CD4-positive, alpha-beta memory T cell (primary cell): ENCODE data around the gene RAB20. TPM values are rescaled to one million over a fixed set of nuclear protein-coding genes. Genes with fewer than 3 reads are reported as not detected.

Experiments
- CTCF ChIA-PET: fragments of 350-600 bp; sonication (Branson Sonifier 250); formaldehyde crosslinking; loops from one replicate; lab custom pipeline; 2021; ENCODE audit warnings: inconsistent platforms; ENCODE audit not compliant: partially characterized antibody; lab: Charles Lee
- POLR2A ChIA-PET: fragments of 350-600 bp; sonication (Branson Sonifier 250); formaldehyde crosslinking; loops from one replicate; lab custom pipeline; 2021; ENCODE audit not compliant: partially characterized antibody; lab: Charles Lee
- DNase-seq, 5 donors: peaks; one replicate each; pipeline versions ENCODE4 v3.0.0 to v3.0.0-alpha.2; 2020 to 2022; ENCODE audit warnings: mixed read lengths in 1 of 5
- H3K27ac ChIP-seq: one replicate; pipeline ENCODE4 v1.7.0; 2013; ENCODE audit warnings: low read depth, low read length
- H3K27me3 ChIP-seq: 2 replicates; pipeline ENCODE4 v1.7.0; 2013; ENCODE audit warnings: mild to moderate bottlenecking, low read length, moderate library complexity; ENCODE audit not compliant: insufficient read depth
- H3K36me3 ChIP-seq: 2 replicates; pipeline ENCODE4 v1.7.0; 2013; ENCODE audit warnings: mild to moderate bottlenecking, low read length, moderate library complexity; ENCODE audit not compliant: insufficient read depth
- H3K4me1 ChIP-seq: 2 replicates; pipeline ENCODE4 v1.7.0; 2013; ENCODE audit warnings: mild to moderate bottlenecking, low read length, moderate library complexity; ENCODE audit not compliant: insufficient read depth
- H3K4me3 ChIP-seq, 2 donors: one replicate each; pipeline ENCODE4 v1.7.0; 2013; ENCODE audit warnings: low read length in 2 of 2, mild to moderate bottlenecking in 1 of 2
- H3K9me3 ChIP-seq, 2 donors: one replicate each; pipeline ENCODE4 v1.7.0; 2013; ENCODE audit warnings: low read length in 2 of 2, control low read depth in 1 of 2; ENCODE audit not compliant: control insufficient read depth in 1 of 2
- H3K27ac Mint-ChIP-seq, 7 donors: one replicate each; pipeline ENCODE4 v1.8.0; 2020 to 2021; ENCODE audit warnings: mixed read lengths in 7 of 7, mild to moderate bottlenecking in 6 of 7, inconsistent platforms in 3 of 7, moderate library complexity in 3 of 7
- H3K27me3 Mint-ChIP-seq, 2 donors: one replicate each; pipeline ENCODE4 v1.8.0; 2020 to 2021; ENCODE audit warnings: mixed read lengths in 2 of 2
- H3K36me3 Mint-ChIP-seq, 2 donors: one replicate each; pipeline ENCODE4 v1.8.0; 2020 to 2021; ENCODE audit warnings: mixed read lengths in 2 of 2, inconsistent platforms in 1 of 2, mild to moderate bottlenecking in 1 of 2
- H3K4me1 Mint-ChIP-seq, 4 donors: one replicate each; pipeline ENCODE4 v1.8.0; 2020 to 2021; ENCODE audit warnings: mixed read lengths in 4 of 4, mild to moderate bottlenecking in 1 of 4
- H3K4me3 Mint-ChIP-seq, 8 donors: one replicate each; pipeline ENCODE4 v1.8.0; 2020 to 2021; ENCODE audit warnings: mixed read lengths in 8 of 8, mild to moderate bottlenecking in 7 of 8, moderate library complexity in 6 of 8, inconsistent platforms in 3 of 8
- H3K9me3 Mint-ChIP-seq, 8 donors: one replicate each; pipeline ENCODE4 v1.8.0; 2020 to 2021; ENCODE audit warnings: mixed read lengths in 8 of 8, mild to moderate bottlenecking in 5 of 8, inconsistent platforms in 3 of 8, moderate library complexity in 1 of 8
- intact Hi-C: fragments of 100-400 bp; cut with micrococcal nuclease; formaldehyde crosslinking; loops from one replicate; pipeline ENCODE4 v1.15.1; 2023
- polyA plus RNA-seq, 2 donors: library from polyadenylated mRNA; unstranded; fragments of 300-500 nt; fragmentation: Illumina TruSeq; gene quantifications; one replicate each; pipeline ENCODE4 v1.2.3, GENCODE V29; 2021
- total RNA-seq, 2 experiments: library from RNA; stranded (reverse); gene quantifications; one replicate each; pipeline ENCODE4 v1.2.3, GENCODE V29; 2021

Gene RAB20
- total and polyA plus RNA-seq, 4 experiments from 2014 or later = 2.2 to 5.7 (median 3.0) TPM

GRCh38 chr13:110560601-110561343 is 750 bp downstream of the RAB20 start:
- Mint-ChIP-seq H3K27ac (peak overlapping the region; percentile 53 to 93 (median 74)), H3K4me1 (peaks cover 11 to 45% (median 23%) of the 10 kb centered on the region in 4 donors), H3K9me3 (peaks cover 0 to 1% (median 0%) of the 10 kb centered on the region in 8 donors), H3K27me3 (no peaks in the 10 kb centered on the region), H3K4me3 (peak overlapping the region; percentile 80 to 95 (median 87)), H3K36me3 (peaks cover 6 to 7% of the 10 kb centered on the region in 2 donors)
- intact Hi-C loops = loop anchor here (2.0 kb wide), 2 partner anchors 154 to 354 kb away; partner anchors contain the start of gene ANKRD10
- Histone ChIP-seq H3K9me3 (no peaks in the 10 kb centered on the region), H3K27me3 (no peaks in the 10 kb centered on the region), H3K4me1 (peaks cover 17% of the 10 kb centered on the region), H3K27ac (peak overlapping the region; percentile 41), H3K36me3 (no peaks in the 10 kb centered on the region), H3K4me3 (peak overlapping the region; percentile 61 to 68)
- CTCF ChIA-PET = interaction anchor here (0.9 to 1.7 kb wide), 2 partner anchors 33 to 105 kb away, joined by 3 to 4 read pairs; no protein-coding TSS in a partner anchor
- DNase-seq = peak in 4 of 5 donors; percentile 12 to 25 (median 18)
- POLR2A ChIA-PET = interaction anchor here (1.6 to 1.7 kb wide), 2 partner anchors 152 to 353 kb away, joined by 4 to 7 read pairs; no protein-coding TSS in a partner anchor

DNA sequence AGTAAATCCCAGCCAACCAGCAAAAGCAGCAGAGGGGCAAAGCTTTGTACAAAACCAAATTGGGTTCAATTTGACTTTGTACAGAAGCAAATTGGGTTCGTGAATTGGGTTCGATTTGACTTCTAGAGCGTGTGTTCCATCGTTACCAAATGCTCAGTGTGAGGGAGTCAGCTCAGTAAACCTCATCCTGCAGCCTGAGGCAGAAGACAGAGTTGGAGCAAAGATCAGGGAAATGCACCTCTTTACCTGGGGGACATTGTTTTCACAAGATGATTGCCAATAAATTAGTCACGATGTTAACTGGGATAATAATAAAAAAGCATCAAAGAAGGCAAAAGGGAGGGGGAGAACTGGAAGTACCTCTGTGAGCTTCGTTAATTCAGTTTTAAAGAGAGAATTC is 1.5 kb downstream of the RAB20 start:
- H3K9me3 Mint-ChIP-seq = peaks cover 0 to 1% (median 0%) of the 10 kb centered on the region in 8 donors
- Histone ChIP-seq H3K36me3 (no peaks in the 10 kb centered on the region), H3K4me1 (peaks cover 17% of the 10 kb centered on the region), H3K27me3 (no peaks in the 10 kb centered on the region), H3K9me3 (no peaks in the 10 kb centered on the region), H3K4me3 (no peak overlapping the region), H3K27ac (no peak overlapping the region)
- intact Hi-C loops = loop anchor here (2.0 kb wide), 2 partner anchors 155 to 355 kb away; partner anchors contain the start of gene ANKRD10
- H3K27me3 Mint-ChIP-seq = no peaks in the 10 kb centered on the region
- H3K4me1 Mint-ChIP-seq = peaks cover 11 to 50% (median 23%) of the 10 kb centered on the region in 4 donors
- POLR2A ChIA-PET = no interaction called here
- peak overlapping the region; percentile 10 to 95 (median 66) for H3K4me3 Mint-ChIP-seq
- DNase-seq = no peak
- H3K36me3 Mint-ChIP-seq = peaks cover 6 to 7% of the 10 kb centered on the region in 2 donors
- peak overlapping the region in 6 of 7 donors; percentile 5 to 93 (median 70) for H3K27ac Mint-ChIP-seq
- CTCF ChIA-PET = interaction anchor here (1.1 kb wide), 1 partner anchor 104 kb away, joined by 5 read pairs; no protein-coding TSS in a partner anchor

DNA sequence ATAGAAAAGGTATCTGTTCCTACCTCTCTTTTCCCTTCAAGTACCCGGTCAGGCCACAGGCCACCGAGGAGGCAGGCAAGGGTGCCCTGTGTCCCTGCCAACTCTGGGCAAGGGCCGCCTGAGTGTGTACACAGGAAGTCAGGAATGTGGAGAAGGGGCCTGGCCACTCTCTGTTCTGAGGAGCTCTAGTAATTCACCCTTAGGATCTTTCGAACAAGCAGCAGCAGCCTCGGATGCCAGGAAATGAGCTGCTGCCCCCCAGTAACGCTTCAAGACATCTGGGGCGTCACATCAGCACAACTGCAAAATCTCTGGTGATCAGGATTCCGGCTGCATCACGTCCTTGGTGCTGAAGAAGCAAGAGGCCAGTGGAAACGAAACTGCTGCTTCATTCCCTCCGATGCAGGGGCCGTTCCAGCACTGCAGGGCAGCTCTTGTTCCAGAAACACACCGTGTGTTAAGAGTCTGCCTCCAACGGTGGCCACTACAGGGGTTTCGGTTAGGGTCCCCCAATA is 2.0 kb downstream of the RAB20 start:
- no peak overlapping the region for H3K4me3 ChIP-seq
- peaks cover 11 to 46% (median 23%) of the 10 kb centered on the region in 4 donors for H3K4me1 Mint-ChIP-seq
- CTCF ChIA-PET = interaction anchor here (1.1 kb wide), 1 partner anchor 104 kb away, joined by 5 read pairs; no protein-coding TSS in a partner anchor
- peak overlapping the region in 4 of 7 donors; percentile 29 to 82 (median 54) for H3K27ac Mint-ChIP-seq
- no peaks in the 10 kb centered on the region for H3K27me3 ChIP-seq
- no peak for DNase-seq
- H3K36me3 Mint-ChIP-seq = peaks cover 6 to 7% of the 10 kb centered on the region in 2 donors
- intact Hi-C loops = no loop called here
- POLR2A ChIA-PET = no interaction called here
- no peaks in the 10 kb centered on the region for H3K27me3 Mint-ChIP-seq
- H3K27ac ChIP-seq = no peak overlapping the region
- peaks cover 0 to 1% (median 0%) of the 10 kb centered on the region in 8 donors for H3K9me3 Mint-ChIP-seq
- no peaks in the 10 kb centered on the region for H3K36me3 ChIP-seq
- H3K4me3 Mint-ChIP-seq = peak overlapping the region in 2 of 8 donors; percentile 10 to 85
- H3K9me3 ChIP-seq = no peaks in the 10 kb centered on the region
- H3K4me1 ChIP-seq = peaks cover 17% of the 10 kb centered on the region

- Histone ChIP-seq H3K27ac (no peak overlapping the region), H3K27me3 (no peaks in the 10 kb centered on the region), H3K9me3 (no peaks in the 10 kb centered on the region), H3K4me1 (peaks cover 11% of the 10 kb centered on the region), H3K36me3 (no peaks in the 10 kb centered on the region), H3K4me3 (no peak overlapping the region)
- ChIA-PET CTCF (no interaction called here), POLR2A (no interaction called here)
- H3K36me3 Mint-ChIP-seq = peaks cover 6 to 7% of the 10 kb centered on the region in 2 donors
- no peaks in the 10 kb centered on the region for H3K27me3 Mint-ChIP-seq
- DNase-seq = no peak
- no peak overlapping the region for H3K27ac Mint-ChIP-seq
- H3K4me3 Mint-ChIP-seq = no peak overlapping the region
- intact Hi-C loops = no loop called here
- peaks cover 9 to 31% (median 20%) of the 10 kb centered on the region in 4 donors for H3K4me1 Mint-ChIP-seq
- peaks cover 0 to 1% (median 0%) of the 10 kb centered on the region in 8 donors for H3K9me3 Mint-ChIP-seq
These were observed 3.8 kb downstream of the RAB20 start for GRCh38 chr13:110557610-110558305.

DNA sequence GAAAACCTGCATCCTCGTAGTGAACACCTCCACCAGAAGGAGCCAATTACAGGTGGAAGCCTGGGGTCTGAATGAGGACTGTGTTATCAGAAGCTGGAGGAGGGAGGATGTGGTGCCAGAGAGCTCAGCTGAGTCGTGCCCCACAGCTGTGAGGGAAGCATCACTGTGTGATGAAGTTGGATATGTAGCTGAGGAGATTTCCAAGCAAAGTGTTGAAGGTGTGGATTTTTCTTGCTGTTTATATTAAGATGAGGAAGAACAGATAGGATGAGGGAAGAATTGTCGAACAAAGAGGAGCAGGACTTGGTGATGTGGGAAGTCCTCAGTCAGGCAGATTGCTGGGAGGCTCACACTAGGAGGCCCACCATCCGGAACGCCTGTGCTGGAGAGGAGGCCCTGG is 4.4 kb downstream of the RAB20 start:
- ChIA-PET POLR2A (no interaction called here), CTCF (no interaction called here)
- intact Hi-C loops = no loop called here
- no peak for DNase-seq
- Histone ChIP-seq H3K4me3 (no peak overlapping the region), H3K27ac (no peak overlapping the region), H3K4me1 (peaks cover 7% of the 10 kb centered on the region), H3K27me3 (no peaks in the 10 kb centered on the region), H3K36me3 (no peaks in the 10 kb centered on the region), H3K9me3 (no peaks in the 10 kb centered on the region)
- Mint-ChIP-seq H3K27me3 (no peaks in the 10 kb centered on the region), H3K4me1 (peaks cover 9 to 24% (median 15%) of the 10 kb centered on the region in 4 donors), H3K9me3 (peaks cover 0 to 1% (median 0%) of the 10 kb centered on the region in 8 donors), H3K36me3 (peaks cover 6 to 7% of the 10 kb centered on the region in 2 donors), H3K4me3 (no peak overlapping the region), H3K27ac (peak overlapping the region in 2 of 7 donors; percentile 10 to 30)

- no peak overlapping the region for H3K4me3 Mint-ChIP-seq
- CTCF ChIA-PET = no interaction called here
These were observed 5.3 kb downstream of the RAB20 start for GRCh38 chr13:110556224-110556606.

More at GRCh38 chr13:110556224-110556606, 5.3 kb downstream of the RAB20 start:
- no peak for DNase-seq
- Histone ChIP-seq H3K4me3 (no peak overlapping the region), H3K4me1 (peaks cover 7% of the 10 kb centered on the region), H3K36me3 (no peaks in the 10 kb centered on the region), H3K27me3 (no peaks in the 10 kb centered on the region), H3K9me3 (no peaks in the 10 kb centered on the region), H3K27ac (no peak overlapping the region)
- intact Hi-C loops = no loop called here
- Mint-ChIP-seq H3K27me3 (no peaks in the 10 kb centered on the region), H3K4me1 (peaks cover 7 to 21% (median 12%) of the 10 kb centered on the region in 4 donors), H3K27ac (peak overlapping the region in 1 of 7 donors; percentile 19), H3K9me3 (peaks cover 0 to 1% (median 0%) of the 10 kb centered on the region in 8 donors), H3K36me3 (peaks cover 2 to 7% of the 10 kb centered on the region in 2 donors)
- POLR2A ChIA-PET = no interaction called here
